ENCODE results near the gene SSTR4. TPM values are rescaled to one million over a fixed set of nuclear protein-coding genes. Genes with fewer than 3 reads are reported as not detected.

The SSTR4 gene
- total RNA-seq, 1 donor from 2014 or later: not detected

GRCh38 chr20:23050847-23051627 lies 15.9 kb downstream of the SSTR4 start:
- H3K36me3 Mint-ChIP-seq (ENCODE audit: low read depth): peaks cover 2% of the 10 kb centered on the region
- no peaks in the 10 kb centered on the region for H3K9me3 Mint-ChIP-seq (ENCODE audit: low read depth)
- peak overlapping the region; percentile 85 for H3K4me3 Mint-ChIP-seq (ENCODE audit: unreplicated experiment)
- peak; percentile 98 for TF ChIP-seq CTCF (IDR thresholded peaks at IDR 0.05)
- no peaks in the 10 kb centered on the region for H3K27me3 Mint-ChIP-seq (ENCODE audit: low read depth)
- peak overlapping the region; percentile 91 for H3K27ac Mint-ChIP-seq (ENCODE audit: unreplicated experiment)
- peaks cover 32% of the 10 kb centered on the region for H3K4me1 Mint-ChIP-seq (ENCODE audit: low read depth)
- DNase-seq (ENCODE audit: low spot score): peak; percentile 81

DNA sequence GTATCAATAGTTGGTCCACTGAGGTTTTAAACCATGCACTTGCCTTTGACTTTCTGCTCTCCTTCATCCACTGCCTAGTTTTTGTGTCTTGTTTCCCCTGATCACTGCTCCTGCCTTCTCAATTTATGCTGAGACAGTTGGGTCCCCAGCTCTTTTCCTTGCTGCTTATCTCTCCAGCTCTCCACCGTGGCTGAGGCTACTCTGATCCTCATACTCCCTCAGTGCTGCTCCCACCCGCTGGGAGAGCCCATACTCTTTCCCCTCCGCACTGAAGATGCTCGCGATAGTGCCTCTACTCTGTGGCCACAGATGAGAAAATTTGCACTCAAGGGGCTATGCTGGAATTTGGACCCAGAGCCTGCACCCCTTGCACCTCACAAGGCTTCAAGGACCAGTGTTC lies 17.8 kb downstream of the SSTR4 start:
- Mint-ChIP-seq H3K36me3 (ENCODE audit: low read depth) (no peaks in the 10 kb centered on the region), H3K27ac (ENCODE audit: unreplicated experiment) (no peak overlapping the region), H3K27me3 (ENCODE audit: low read depth) (no peaks in the 10 kb centered on the region)

GRCh38 chr20:23058240-23058639 lies 23.1 kb downstream of the SSTR4 start:
- peaks cover 31% of the 10 kb centered on the region for H3K4me1 Mint-ChIP-seq (ENCODE audit: low read depth)
- no peaks in the 10 kb centered on the region for H3K27me3 Mint-ChIP-seq (ENCODE audit: low read depth)
- no peak overlapping the region for H3K4me3 Mint-ChIP-seq (ENCODE audit: unreplicated experiment)
- TF ChIP-seq CTCF (IDR thresholded peaks at IDR 0.05): peak; percentile 33
- peaks cover 4% of the 10 kb centered on the region for H3K9me3 Mint-ChIP-seq (ENCODE audit: low read depth)
- no peaks in the 10 kb centered on the region for H3K36me3 Mint-ChIP-seq (ENCODE audit: low read depth)
- no peak overlapping the region for H3K27ac Mint-ChIP-seq (ENCODE audit: unreplicated experiment)
- DNase-seq (ENCODE audit: low spot score): no peak

More for the DNA sequence above, 17.8 kb downstream of the SSTR4 start:
- no peak for TF ChIP-seq CTCF (IDR thresholded peaks at IDR 0.05)
- peaks cover 18% of the 10 kb centered on the region for H3K4me1 Mint-ChIP-seq (ENCODE audit: low read depth)
- no peak for DNase-seq (ENCODE audit: low spot score)
- no peak overlapping the region for H3K4me3 Mint-ChIP-seq (ENCODE audit: unreplicated experiment)
- H3K9me3 Mint-ChIP-seq (ENCODE audit: low read depth): peaks cover 4% of the 10 kb centered on the region

GRCh38 chr20:23059001-23059400 lies 23.9 kb downstream of the SSTR4 start:
- Mint-ChIP-seq H3K4me3 (ENCODE audit: unreplicated experiment) (no peak overlapping the region), H3K36me3 (ENCODE audit: low read depth) (no peaks in the 10 kb centered on the region), H3K27me3 (ENCODE audit: low read depth) (no peaks in the 10 kb centered on the region), H3K4me1 (ENCODE audit: low read depth) (peaks cover 38% of the 10 kb centered on the region), H3K9me3 (ENCODE audit: low read depth) (peaks cover 4% of the 10 kb centered on the region), H3K27ac (ENCODE audit: unreplicated experiment) (no peak overlapping the region)
- TF ChIP-seq CTCF (IDR thresholded peaks at IDR 0.05): no peak
- no peak for DNase-seq (ENCODE audit: low spot score)

GRCh38 chr20:23059846-23060245 lies 24.7 kb downstream of the SSTR4 start:
- Mint-ChIP-seq H3K27me3 (ENCODE audit: low read depth) (no peaks in the 10 kb centered on the region), H3K4me1 (ENCODE audit: low read depth) (peaks cover 39% of the 10 kb centered on the region)

More at GRCh38 chr20:23059846-23060245, 24.7 kb downstream of the SSTR4 start:
- no peak for DNase-seq (ENCODE audit: low spot score)
- TF ChIP-seq CTCF (IDR thresholded peaks at IDR 0.05): no peak
- H3K27ac Mint-ChIP-seq (ENCODE audit: unreplicated experiment): no peak overlapping the region
- no peak overlapping the region for H3K4me3 Mint-ChIP-seq (ENCODE audit: unreplicated experiment)
- no peaks in the 10 kb centered on the region for H3K36me3 Mint-ChIP-seq (ENCODE audit: low read depth)
- peaks cover 4% of the 10 kb centered on the region for H3K9me3 Mint-ChIP-seq (ENCODE audit: low read depth)

Data from chondrocyte (in vitro differentiated cells).